NCI-H2196 treated with DMSO at 0.1 percent for 48 hours (cell line): ENCODE measurements around the gene FBXO8.
"Not testable (repeated sequence)": the region's sequence is repeated elsewhere in the genome, so short reads cannot be mapped to it uniquely, and the experiment has no call there.

Experiments
- DNase-seq: peaks from one replicate; lab custom pipeline; 2025; ENCODE audit not compliant: unreplicated experiment; lab: John Stamatoyannopoulos, UW

FBXO8 gene, protein sequence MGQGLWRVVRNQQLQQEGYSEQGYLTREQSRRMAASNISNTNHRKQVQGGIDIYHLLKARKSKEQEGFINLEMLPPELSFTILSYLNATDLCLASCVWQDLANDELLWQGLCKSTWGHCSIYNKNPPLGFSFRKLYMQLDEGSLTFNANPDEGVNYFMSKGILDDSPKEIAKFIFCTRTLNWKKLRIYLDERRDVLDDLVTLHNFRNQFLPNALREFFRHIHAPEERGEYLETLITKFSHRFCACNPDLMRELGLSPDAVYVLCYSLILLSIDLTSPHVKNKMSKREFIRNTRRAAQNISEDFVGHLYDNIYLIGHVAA

DNA sequence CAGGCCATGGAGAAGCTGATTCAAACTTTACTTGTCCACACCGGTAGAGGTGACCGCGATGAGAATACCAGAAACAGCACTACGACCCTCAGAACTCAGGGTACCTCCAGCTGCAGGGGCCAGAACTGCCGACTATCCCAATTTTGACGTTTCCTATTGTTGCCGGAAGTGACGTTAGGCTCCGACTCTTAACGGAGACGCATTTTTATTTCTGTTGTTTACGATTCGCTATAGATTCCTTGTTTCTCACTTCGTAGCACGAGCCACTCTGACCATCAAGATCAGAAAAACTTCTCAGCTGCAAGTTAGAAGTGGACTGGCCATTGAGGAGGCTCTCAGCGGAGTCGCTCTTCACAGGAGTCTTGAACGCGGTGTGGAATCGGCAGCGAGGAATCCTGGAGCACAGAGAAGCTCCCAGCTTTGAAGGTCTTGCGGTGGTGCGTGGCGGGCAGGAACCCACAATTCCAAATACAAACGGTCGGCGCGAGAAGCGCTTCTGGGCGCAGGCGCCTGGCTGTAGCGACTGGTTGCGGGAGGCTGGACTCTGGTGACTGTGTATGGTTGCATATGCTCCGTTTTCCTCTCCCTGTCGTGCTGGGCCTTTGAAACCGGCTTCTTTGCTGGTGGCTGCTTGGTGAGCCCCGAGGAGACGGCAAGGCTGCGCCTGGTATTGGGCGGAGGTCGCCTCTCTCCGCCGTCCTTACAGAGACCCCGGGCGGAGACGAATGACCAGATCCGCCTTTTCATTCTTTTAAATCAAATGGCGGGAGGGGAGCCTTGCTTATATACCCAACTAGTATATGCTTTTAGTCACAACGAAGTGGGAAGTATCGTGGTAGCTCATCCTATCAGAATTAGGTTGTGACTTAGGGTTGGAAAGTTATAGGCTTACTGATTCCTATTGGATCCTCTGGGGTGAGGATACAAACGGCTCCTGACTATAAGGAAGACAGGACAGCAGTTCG is at the start of gene FBXO8, which contains the start of gene CEP44:
FBXO8 (minus strand) TSS at position 161 of the 965 bp plus-strand sequence. CDS start 20,575 bp downstream, outside the sequence.
CEP44 (plus strand) TSS at position 405 of the 965 bp plus-strand sequence. CDS start 15,211 bp downstream, outside the sequence.
- DNase-seq: peak; percentile 17

DNA sequence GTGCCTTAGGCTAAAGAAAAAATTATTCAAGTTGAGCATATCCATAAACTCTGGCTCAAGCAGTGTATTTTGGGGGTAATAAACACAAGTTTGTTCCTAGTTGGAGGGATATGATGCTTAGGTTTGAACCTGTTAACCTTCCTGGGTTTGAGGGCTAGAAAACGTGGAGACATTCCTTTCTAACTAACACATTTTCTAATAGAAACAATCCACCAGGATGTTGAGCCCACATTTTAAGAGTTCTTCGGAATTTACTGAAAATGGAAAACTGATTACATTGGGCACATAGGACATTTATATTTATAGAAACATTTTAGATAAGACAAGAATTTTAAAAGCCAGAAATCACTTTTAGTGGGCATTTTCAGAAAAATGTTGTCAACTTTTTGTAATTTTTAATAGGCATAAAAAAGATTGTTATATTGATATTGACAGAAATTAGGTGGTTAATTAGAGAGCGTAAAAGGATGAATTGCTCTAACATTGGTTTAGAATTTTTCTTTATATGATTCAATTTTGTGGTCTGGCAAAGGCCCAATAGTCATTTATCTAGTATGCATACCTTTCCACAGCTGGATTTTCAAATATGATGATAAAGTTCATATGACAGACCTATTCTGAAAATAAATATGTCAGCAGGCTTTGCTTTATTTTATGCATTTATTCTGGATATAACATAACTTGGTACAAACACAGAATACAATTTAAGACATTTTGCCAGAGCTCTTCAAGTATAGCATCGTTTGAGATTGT is 49.5 kb upstream of the FBXO8 start:
- DNase-seq: no peak

DNA sequence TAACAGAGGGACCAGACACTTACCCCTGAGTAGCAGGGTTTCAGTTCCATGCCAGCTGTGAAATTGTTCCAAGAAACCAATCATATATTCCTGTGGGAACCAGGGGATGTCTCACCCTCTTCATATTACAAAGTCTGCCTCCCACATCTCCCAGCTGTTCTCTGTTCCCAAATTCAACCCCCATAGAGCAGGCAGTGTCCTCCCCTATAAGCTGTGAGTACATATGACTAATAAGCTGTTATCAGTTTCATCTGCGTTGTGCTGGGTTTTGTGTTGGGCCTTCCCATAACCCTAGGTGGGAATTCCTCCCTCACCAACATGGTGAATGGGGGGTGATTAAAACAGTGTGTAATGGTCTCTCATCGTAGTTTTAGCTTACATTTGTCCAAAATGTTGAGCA is 41.3 kb upstream of the FBXO8 start:
- DNase-seq: no peak

DNA sequence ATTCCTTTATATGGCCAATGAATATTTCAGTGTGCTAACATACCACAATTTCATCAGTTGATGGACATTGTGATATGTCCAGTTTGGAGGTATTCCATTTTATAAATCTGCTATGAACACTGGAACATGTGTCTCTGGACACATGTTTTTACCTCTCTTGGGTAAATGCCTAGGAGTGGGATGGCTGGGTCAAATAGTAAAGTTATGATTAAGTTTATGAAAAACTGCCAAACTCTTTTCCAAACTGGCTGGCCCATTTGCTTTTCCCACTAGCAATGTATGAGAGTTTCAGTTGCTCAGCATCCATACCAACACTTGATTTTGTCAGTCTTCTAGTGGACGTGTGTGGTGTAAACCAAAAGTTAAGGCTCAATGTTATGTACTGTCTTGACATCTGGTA is 40.8 kb upstream of the FBXO8 start:
- no peak for DNase-seq

DNA sequence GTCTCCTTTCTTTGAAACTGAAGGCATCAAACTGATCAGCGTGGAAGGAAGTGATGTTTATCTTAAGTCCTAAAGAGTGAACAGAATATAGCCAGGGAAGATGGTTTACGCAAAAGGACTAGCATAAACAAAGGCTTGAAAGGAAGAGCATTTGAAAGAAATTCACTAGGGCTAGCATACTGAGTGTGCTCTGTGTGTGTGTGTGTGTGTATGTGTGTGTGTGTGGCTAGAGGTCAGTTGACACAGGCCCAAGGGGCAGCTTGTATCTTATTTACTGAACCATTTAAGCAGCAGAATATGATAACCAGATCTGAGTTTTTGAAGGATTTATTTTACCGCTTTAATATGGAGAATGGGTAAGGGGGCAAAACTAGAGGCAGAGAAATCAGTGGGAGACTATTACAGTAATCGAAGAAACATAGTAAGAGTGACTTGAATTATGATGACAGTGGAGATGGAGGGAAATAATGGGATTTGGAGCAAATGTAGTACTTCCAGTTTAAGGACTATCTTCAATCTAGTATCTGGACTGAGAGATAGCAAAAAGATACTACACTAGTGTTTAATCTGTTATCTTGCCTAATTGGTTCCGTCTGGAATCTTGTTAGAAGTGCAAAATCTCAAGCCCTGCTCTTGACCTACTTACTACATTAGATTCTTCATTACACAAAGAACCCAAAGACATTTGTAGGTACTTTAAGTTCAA is 37.2 kb upstream of the FBXO8 start:
- no peak for DNase-seq

DNA sequence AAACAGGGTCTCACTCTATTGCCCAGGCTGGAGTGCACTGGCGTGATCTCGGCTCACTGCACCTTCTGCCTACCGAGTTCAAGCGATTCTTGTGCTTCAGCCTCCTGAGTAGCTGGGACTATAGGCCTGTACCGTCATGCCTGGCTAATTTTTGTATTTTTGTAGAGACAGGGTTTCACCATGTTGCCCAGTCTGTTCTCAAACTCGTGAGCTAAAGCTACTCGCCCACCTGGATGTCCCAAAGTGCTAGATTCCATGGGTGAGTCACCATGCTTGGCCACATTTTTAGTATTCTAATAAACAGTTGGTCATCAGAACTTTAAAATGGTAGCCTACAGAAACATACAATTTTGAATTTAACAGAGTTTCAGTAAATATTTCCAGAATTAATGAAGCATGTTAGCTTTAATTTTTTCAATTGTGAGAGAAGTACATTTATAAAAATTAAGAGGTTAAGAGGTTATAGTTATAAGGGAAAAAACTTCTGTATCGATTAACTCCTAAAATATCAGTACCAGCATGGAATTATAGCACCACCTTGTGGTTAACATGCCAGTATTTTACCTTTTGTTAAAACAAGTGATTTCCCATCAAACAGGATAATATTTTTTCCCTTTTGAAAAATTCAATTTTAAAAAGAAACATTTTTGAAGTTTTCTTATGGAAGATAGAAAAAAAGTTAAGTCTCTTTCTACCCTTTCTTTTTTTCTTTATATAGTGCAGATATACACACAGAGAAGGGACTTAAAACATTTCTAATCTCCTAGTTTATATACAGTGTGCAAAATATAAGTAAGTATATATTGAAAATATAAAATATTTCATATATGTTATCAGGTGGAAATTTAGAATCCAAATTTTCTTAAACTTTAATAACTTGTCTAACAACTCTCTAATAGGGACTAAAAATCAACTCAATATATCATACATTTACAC is 35.6 kb upstream of the FBXO8 start:
- DNase-seq: no peak

DNA sequence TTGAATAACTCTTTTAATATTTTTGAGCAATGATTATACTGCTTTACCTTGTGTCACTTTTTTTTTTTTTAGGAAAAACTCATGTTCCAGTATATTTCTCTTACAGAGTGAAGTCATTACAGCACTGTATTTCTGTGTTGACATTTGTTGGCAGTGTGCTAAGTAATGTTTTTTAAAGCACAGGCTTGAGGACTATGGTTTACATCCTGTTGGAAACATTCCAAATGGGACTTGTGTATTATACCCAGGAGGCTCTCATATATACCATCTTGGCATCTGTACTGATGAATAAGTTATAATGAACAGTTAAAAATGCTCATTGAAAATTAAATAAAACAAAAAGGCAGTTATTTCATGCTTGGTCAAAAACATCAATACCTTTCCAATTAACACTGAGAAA is 34.1 kb upstream of the FBXO8 start:
- no peak for DNase-seq

DNA sequence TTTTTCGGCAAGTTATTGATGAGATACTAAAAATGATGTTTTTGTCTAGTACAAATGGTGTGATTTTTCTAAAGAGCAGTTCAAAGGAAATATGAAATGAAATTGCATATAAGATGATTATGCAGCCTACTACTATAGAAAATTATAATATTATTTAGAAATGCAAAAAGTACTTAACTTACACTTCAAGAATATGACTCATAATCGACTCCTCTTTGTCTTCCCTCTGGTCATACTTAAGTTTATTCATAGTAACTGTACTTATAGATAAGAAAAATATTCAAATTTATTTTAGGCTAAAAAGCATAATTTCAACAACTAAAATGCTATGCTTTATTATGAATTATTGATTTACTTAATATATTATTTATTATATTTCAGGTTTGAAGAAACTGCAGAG is 33.5 kb upstream of the FBXO8 start:
- DNase-seq: no peak

DNA sequence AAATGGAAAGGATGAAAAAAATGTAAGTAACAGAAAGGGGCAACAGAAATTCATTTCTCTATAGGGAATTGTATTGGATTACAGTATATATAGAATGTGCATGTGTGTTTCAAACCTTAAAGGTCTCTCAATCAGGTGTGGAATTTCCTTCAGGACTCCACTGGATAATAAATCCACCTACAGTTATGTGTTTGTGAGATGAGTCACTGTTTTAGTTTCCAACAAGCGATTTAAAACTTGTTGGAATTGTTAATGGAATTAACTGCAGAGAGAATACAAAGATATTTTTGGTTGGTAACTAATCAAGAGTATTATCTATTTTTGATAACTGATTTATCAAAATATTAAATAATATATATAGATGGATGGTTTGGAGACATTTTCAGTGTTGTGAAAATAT is 33.1 kb upstream of the FBXO8 start:
- no peak for DNase-seq

DNA sequence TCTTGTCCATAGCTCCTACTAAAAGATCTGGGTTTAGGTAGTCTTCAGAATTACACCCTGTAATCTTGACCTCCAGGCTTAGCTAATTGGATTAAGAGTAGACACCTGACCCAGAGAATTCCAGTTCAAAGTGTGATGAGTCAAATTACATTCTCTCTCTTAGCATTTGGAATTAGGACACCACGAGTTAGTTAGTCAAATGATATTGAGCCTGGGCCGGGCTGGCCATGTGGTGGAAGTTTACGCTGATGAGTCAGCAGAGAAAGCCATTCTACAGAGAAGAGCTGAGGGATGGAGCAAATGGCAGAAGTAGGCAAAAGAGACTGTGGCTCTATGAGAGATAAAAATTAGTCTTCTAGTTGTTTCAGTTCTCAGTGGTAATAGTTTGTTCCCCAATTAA is 31.3 kb upstream of the FBXO8 start:
- DNase-seq: no peak

DNA sequence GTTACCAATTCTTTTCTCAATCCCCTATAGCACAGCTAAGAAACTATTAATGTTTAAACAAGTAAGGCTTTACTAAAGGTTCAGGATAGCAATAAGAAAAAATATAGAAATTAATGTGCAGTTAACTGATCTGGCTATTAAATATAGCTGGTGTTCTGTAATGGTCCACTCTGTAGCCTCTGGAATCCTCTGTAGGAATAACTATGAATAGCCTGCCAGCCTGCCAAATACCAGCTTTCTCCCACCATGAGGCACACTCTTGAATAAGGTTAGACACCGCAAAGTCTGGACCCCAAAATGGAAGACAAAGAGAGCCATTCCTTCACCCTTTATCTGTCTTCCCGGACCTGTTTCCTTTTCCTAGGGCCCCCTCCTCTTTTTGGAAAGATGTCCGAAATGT is 30.8 kb upstream of the FBXO8 start:
- DNase-seq: no peak

DNA sequence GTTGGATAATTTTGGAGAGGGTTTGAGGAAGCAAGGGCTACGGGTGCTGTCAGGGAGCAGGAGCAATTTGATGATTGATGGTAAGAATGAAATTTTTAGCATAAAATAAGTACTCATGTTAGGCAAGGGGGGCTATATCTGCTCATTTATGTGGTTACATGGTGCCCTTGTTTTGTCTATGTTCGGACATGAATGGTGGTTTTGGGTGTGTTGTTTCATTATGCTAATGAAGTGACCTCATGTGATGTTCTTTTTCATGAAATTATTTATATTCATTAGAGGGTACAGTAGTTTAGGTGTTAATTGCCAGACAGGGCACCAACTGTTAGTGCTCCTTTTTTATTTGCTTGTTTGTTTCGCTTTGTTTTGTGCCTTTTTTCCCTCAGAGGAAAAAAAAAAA is 29.5 kb upstream of the FBXO8 start:
- no peak for DNase-seq

DNA sequence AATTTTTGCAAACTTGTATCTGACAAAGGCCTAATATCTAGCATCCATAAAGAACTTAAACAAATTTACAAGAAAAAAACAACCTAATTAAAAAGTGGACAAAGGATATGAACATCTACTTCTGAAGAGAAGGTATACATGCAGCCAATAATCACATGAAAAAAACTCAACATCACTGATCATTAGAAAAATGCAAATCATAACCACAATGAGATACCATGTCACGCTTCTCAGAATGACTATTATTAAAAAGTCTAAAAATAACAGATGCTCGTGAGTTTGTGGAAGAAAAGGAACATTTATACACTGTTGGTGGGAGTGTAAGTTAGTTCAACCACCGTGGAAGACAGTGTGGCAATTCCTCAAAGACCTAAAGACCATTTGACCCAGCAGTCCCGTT is 24.2 kb upstream of the FBXO8 start:
- DNase-seq: no peak

DNA sequence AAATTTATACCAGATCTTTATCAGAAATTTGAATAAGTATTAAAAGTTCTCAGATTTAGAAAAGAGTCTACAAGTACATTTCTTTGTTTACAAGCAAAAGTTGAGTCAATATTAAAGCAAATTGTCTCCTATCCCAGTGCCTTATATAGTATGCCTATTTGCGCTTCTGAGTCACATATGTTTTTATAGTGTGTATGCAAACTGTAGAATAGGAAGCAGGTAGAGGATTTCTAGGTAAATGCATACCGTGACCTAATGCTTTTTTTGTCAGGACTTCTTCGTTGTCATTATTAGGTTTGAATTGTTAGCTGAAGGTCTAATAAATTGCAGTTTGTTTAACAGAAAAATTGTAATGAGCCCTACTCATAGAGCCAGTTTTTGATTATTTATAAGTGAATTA is 22.5 kb upstream of the FBXO8 start:
- DNase-seq: no peak

DNA sequence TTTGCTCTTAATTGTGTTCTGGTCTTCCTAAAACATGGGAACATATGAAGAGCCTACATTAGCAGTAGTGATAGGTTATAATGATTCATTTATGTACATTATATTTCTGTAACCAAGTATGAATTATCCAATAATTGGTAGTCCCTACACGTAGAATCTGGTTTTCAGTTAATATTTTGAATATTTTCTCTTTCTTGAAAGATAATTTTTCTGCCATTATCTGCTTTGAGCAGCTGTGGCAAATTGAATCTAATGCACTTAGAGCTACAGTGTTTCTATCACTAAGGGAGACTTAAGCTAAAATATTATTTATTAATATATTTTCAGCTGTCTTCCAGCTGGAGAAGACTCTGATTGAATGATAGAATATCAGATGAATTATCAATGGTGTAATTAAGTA is 21.2 kb upstream of the FBXO8 start:
- no peak for DNase-seq

DNA sequence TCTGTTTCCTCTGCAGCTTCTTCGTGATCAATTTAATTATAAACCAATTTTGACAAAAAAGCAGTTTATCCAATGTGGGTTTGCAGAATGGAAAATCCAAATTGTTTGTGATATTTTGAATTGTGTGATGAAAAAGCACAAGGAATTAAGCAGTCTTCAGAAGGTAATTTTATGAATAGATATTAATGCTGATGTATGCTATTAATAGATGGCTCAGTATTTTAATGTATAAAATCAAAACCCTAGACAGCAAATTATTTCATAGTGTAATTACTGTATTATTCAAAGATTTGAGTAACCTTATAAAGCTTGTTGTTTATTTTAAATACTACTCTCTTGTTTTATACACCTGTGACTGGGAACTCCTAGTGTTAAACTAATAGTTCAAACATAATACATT is 20.2 kb upstream of the FBXO8 start:
- no peak for DNase-seq

DNA sequence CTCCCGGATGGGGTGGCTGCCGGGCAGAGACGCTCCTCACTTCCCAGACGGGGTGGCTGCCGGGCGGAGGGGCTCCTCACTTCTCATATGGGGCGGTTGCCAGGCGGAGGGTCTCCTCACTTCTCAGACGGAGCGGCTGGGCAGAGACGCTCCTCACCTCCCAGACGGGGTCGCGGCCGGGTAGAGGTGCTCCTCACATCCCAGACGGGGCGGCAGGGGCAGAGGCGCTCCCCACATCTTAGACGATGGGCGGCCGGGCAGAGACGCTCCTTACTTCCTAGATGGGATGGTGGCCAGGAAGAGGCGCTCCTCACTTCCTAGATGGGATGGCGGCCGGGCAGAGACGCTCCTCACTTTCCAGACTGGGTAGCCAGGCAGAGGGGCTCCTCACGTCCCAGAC is 11.7 kb upstream of the FBXO8 start:
- DNase-seq: not testable (repeated sequence)

DNA sequence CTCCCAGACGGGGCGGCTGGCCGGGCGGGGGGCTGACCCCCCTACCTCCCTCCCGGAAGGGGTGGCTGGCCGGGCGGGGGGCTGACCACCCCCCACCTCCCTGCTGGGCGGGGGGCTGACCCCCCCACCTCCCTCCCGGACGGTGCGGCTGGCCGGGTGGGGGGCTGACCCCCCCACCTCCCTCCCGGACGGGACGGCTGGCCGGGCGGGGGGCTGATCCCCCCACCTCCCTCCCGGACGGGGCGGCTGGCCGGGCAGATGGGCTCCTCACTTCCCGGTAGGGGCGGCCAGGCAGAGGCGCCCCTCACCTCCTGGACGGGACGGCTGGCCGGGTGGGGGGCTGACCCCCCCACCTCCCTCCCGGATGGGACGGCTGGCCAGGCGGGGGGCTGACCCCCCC is 11.2 kb upstream of the FBXO8 start:
- DNase-seq: not testable (repeated sequence)

DNA sequence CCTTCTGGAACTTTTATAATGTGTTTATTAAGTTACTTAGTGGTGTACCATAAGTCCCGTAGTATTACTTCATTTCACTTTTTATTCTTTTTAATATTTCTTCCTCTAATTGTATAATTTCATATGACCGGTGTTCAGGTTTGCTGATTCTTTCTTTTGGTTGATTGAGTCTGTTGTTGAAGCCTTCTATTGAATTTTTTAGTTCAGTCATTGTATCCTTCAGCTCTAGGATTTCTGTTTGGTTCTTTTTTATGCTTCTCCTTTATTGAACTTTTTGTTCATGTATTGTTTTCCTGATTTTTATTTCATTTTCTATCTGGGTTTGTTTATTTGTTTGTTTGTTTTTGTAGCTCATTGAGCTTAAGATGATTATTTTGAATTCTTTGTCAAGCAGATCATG is 9.0 kb upstream of the FBXO8 start:
- no peak for DNase-seq

DNA sequence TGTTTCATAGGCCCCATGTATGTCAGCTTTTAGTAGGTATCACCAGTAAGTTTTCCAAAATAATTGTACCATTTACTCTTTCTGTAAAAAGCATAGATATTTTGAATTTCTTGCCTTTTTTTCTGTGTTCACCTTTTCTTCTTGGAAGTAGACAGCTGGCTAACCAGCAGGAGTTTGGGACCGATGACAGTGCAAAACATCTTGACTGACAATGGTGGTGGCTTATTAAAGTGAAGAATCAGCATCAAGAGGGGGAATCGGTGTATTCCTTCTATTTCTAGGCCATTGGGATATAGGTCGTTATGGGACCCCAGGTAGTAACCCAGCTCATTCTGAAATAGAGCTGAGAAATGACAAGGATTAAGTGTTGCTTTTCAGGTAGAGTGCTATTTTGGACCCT is 3.4 kb upstream of the FBXO8 start:
- no peak for DNase-seq
